K562 (cell line): Measurements from ENCODE around the gene ITSN1. TPM values are rescaled to one million over a fixed set of nuclear protein-coding genes. Genes with fewer than 3 reads are reported as not detected.
A peak's percentile ranks its signal among the peaks of the same experiment; 100 is the strongest.

Source experiments
- CBX8 ChIP-seq: fragments of 200-600 bp; sonication (generic); IDR thresholded peaks from 2 replicates; pipeline ENCODE4 v1.6.1; 2012; ENCODE audit warnings: borderline replicate concordance, mixed run types, low read depth, mild to moderate bottlenecking, moderate library complexity, mixed read lengths, low read length, control low read depth, inconsistent platforms; ENCODE audit not compliant: poor library complexity, severe bottlenecking; ENCODE audit errors: extremely low read depth
- CCAR2 ChIP-seq: fragments of 200-400 bp; formaldehyde crosslinking; IDR thresholded peaks from 2 replicates; pipeline ENCODE4 v1.6.1; 2017; ENCODE audit warnings: mild to moderate bottlenecking, low read depth, low read length
- ETV1 ChIP-seq: fragments of 450-650 bp; conservative IDR thresholded peaks from 2 replicates; pipeline ENCODE4 v1.6.1; 2016; ENCODE audit warnings: missing genetic modification characterization, control low read depth, low read depth, missing compliant biosample characterization
- FOSL1 ChIP-seq: fragments of 200-800 bp; sonication (Bioruptor generic); conservative IDR thresholded peaks from 2 replicates; pipeline ENCODE4 v1.6.1; 2016; ENCODE audit warnings: missing genetic modification characterization, missing compliant biosample characterization
- FOXP1 ChIP-seq: sonication (generic); formaldehyde crosslinking; IDR thresholded peaks from 2 replicates; pipeline ENCODE4 v1.8.0; 2022; ENCODE audit warnings: mild to moderate bottlenecking, missing genetic modification reagents
- HCFC1 ChIP-seq: IDR thresholded peaks from 2 replicates; pipeline ENCODE4 v1.6.1; 2012; ENCODE audit warnings: low read depth, low read length, improper control_type of control experiment
- HDAC3 ChIP-seq: fragments of 450-650 bp; IDR thresholded peaks from 2 replicates; pipeline ENCODE4 v1.6.1; 2018; ENCODE audit warnings: borderline replicate concordance, mild to moderate bottlenecking, moderate library complexity; ENCODE audit not compliant: partially characterized antibody
- MAFK ChIP-seq: IDR thresholded peaks from 2 replicates; pipeline ENCODE4 v1.6.1; 2011; ENCODE audit warnings: low read length, improper control_type of control experiment
- MCM2 ChIP-seq: fragments of 450-650 bp; IDR thresholded peaks from 2 replicates; pipeline ENCODE4 v1.6.1; 2017; ENCODE audit warnings: low read depth, mild to moderate bottlenecking
- MEIS2 ChIP-seq: fragments of 450-650 bp; IDR thresholded peaks from 2 replicates; pipeline ENCODE4 v1.6.1; 2014; ENCODE audit warnings: mild to moderate bottlenecking; ENCODE audit not compliant: partially characterized antibody
- NFIX ChIP-seq: fragments of 250-450 bp; sonication (Bioruptor Pico); IDR thresholded peaks from 2 replicates; pipeline ENCODE4 v1.4.0; 2020; ENCODE audit warnings: low read depth, mild to moderate bottlenecking, moderate library complexity
- NR3C1 ChIP-seq: sonication (generic); formaldehyde crosslinking; IDR thresholded peaks from 2 replicates; pipeline ENCODE4 v1.8.1; 2022; ENCODE audit warnings: missing genetic modification reagents
- PPARD ChIP-seq: fragments of 250-450 bp; sonication (Bioruptor Pico); IDR thresholded peaks from 2 replicates; pipeline ENCODE4 v1.8.0; 2022; ENCODE audit warnings: inconsistent platforms, mild to moderate bottlenecking, moderate library complexity
- PURB ChIP-seq: sonication (generic); formaldehyde crosslinking; IDR thresholded peaks from 2 replicates; pipeline ENCODE4 v1.9.0; 2021; ENCODE audit warnings: low read depth, mild to moderate bottlenecking, missing genetic modification reagents
- RBM14 ChIP-seq: fragments of 200-400 bp; formaldehyde crosslinking; IDR thresholded peaks from 2 replicates; pipeline ENCODE4 v1.6.1; 2018; ENCODE audit warnings: low read depth, mild to moderate bottlenecking, low read length, moderate library complexity, borderline replicate concordance; ENCODE audit not compliant: insufficient read depth
- RBM15 ChIP-seq: fragments of 200-400 bp; formaldehyde crosslinking; IDR thresholded peaks from 2 replicates; pipeline ENCODE4 v1.6.1; 2018; ENCODE audit warnings: mild to moderate bottlenecking, low read length, moderate library complexity; ENCODE audit not compliant: insufficient read depth
- RFX5 ChIP-seq: IDR thresholded peaks from 2 replicates; pipeline ENCODE4 v1.6.1; 2011; ENCODE audit warnings: low read depth, mild to moderate bottlenecking, improper control_type of control experiment, low read length
- SMARCC2 ChIP-seq: fragments of 450-650 bp; IDR thresholded peaks from 2 replicates; pipeline ENCODE4 v1.6.1; 2017; ENCODE audit warnings: antibody characterized with exemption, moderate library complexity, mild to moderate bottlenecking, low read depth
- SNAPC5 ChIP-seq: fragments of 250-450 bp; sonication (Bioruptor Pico); IDR thresholded peaks from 2 replicates; pipeline ENCODE4 v1.8.0; 2021; ENCODE audit warnings: moderate library complexity, mild to moderate bottlenecking, inconsistent platforms
- TEAD2 ChIP-seq: fragments of 450-650 bp; IDR thresholded peaks from 2 replicates; pipeline ENCODE4 v1.6.1; 2016; ENCODE audit warnings: missing genetic modification characterization, control low read depth, missing compliant biosample characterization
- ZBED1 ChIP-seq: IDR thresholded peaks from 2 replicates; pipeline ENCODE4 v1.6.1; 2014
- ZBTB17 ChIP-seq: fragments of 450-650 bp; formaldehyde crosslinking; IDR thresholded peaks from 2 replicates; pipeline ENCODE4 v1.4.0; 2020; ENCODE audit warnings: mild to moderate bottlenecking
- ZKSCAN1 ChIP-seq: fragments of 150-350 bp; IDR thresholded peaks from 2 replicates; pipeline ENCODE4 v1.6.1; 2016; ENCODE audit warnings: low read depth, low read length
- ZNF282 ChIP-seq: sonication (generic); formaldehyde crosslinking; IDR thresholded peaks from 2 replicates; pipeline ENCODE4 v1.8.1; 2023; ENCODE audit warnings: missing genetic modification reagents
- ZNF699 ChIP-seq: fragments of 250-450 bp; sonication (Bioruptor Pico); IDR thresholded peaks from 2 replicates; pipeline ENCODE4 v1.8.0; 2021; ENCODE audit warnings: mild to moderate bottlenecking, moderate library complexity; ENCODE audit not compliant: insufficient replicate concordance
- ZNF75A ChIP-seq: fragments of 450-650 bp; formaldehyde crosslinking; IDR thresholded peaks from 2 replicates; pipeline ENCODE4 v1.4.0; 2020; ENCODE audit warnings: mild to moderate bottlenecking
- polyA plus RNA-seq, 8 experiments: library from polyadenylated mRNA; depleted of rRNA in 4 of 8; stranded (reverse) in 5 of 8; unstranded in 3 of 8; fragments of >200 nt; fragmentation: Nextera tagmentation in 2 of 8; fragmentation: Illumina TruSeq in 1 of 8; extraction: Ambion mirVana in 2 of 8; extraction: Trizol in 1 of 8; gene quantifications; 2 replicates each; pipeline versions ENCODE4 v1.2.1 to v1.2.3, GENCODE V29; 2011 to 2014; ENCODE audit warnings: inconsistent platforms in 1 of 8, missing spikeins in 1 of 8
- total RNA-seq, 7 experiments: library from RNA; depleted of rRNA in 6 of 7; stranded (reverse); fragments of >200 nt in 6 of 7; fragmentation: Illumina TruSeq in 2 of 7; extraction: Trizol in 2 of 7; gene quantifications; 2 replicates each; pipeline versions ENCODE4 v1.2.1 to v1.2.3, GENCODE V29; 2011 to 2021; ENCODE audit warnings: low replicate concordance in 1 of 7
- TF ChIP-seq, protein P1 (sequence below): fragments of 450-650 bp; formaldehyde crosslinking; IDR thresholded peaks from 2 replicates; pipeline ENCODE4 v1.4.0; 2020; ENCODE audit warnings: mild to moderate bottlenecking, moderate library complexity
- TF ChIP-seq, protein P2 (sequence below): fragments of 250-450 bp; sonication (Bioruptor Pico); IDR thresholded peaks from 2 replicates; pipeline ENCODE4 v1.8.0; 2022; ENCODE audit warnings: inconsistent platforms

The ITSN1 gene
- total and polyA plus RNA-seq, 9 of the 15 experiments (the other 6 are each of a cell fraction or from before 2014, with no cell fraction given) = 1.1 to 12.6 (median 4.8) TPM

DNA sequence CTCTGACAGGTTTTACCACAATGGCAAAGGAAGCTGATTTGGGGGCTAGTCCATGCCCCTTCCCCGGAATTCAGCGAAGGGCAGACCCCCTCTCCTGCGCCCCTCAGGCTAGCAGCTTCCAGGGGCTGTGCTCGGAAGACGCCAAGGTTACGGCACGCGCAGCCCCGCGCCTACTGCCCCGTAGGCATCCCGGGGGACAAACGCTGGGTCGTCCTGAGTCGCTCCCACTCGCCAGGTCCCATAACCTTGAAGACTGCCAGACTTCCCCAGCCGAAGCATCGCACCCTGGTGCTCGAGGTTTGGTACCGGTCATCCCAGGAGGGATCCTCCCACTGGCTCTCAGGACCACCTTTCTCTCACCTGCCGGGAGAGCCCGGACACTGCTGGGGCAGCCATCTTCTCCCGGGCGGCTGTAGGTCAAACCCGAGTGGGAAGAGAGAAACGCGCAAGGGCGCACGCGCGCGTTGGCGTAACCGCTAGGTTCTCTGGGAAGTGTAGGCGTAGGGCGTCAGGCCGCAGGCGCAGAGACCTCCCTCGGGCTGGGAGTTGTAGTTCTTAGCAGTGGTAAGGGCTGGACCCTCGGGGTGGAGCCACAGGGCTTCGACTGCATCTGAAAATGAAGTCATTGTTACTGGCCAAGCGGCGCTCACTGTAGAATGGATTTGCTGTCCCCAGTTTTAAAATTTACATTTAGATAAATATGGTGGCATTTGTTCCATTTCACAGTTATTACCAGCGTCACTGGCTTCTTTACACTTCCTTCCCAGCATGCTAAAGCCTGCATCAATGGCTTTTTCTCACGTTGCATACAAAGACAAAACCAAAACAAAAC lies 273.3 kb downstream of the ITSN1 start, which contains the start of gene ATP5PO (continued):
- TF ChIP-seq, protein P1, sequence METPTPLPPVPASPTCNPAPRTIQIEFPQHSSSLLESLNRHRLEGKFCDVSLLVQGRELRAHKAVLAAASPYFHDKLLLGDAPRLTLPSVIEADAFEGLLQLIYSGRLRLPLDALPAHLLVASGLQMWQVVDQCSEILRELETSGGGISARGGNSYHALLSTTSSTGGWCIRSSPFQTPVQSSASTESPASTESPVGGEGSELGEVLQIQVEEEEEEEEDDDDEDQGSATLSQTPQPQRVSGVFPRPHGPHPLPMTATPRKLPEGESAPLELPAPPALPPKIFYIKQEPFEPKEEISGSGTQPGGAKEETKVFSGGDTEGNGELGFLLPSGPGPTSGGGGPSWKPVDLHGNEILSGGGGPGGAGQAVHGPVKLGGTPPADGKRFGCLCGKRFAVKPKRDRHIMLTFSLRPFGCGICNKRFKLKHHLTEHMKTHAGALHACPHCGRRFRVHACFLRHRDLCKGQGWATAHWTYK (CRISPR knock-in tag) = peak; percentile 76
- TF ChIP-seq RFX5 (no peak), MAFK (no peak), MCM2 (no peak), CCAR2 (no peak), PURB (CRISPR knock-in tag) (no peak), ZBED1 (peak; percentile 84; the same call in 1 of the 2 replicates), ZNF75A (CRISPR knock-in tag) (no peak), MEIS2 (peak; percentile 95), HDAC3 (no peak), CBX8 (no peak), RBM15 (no peak), ZKSCAN1 (no peak; the same call in 1 of the 2 replicates), ZBTB17 (no peak), RBM14 (no peak), SMARCC2 (no peak), ETV1 (tag) (no peak), SNAPC5 (CRISPR knock-in tag) (no peak), FOXP1 (peak; percentile 70; the same call in 1 of the 2 replicates), NFIX (CRISPR knock-in tag) (no peak), ZNF282 (CRISPR knock-in tag) (no peak), NR3C1 (no peak), PPARD (no peak), HCFC1 (peak; percentile 100), TEAD2 (tag) (no peak), ZNF699 (CRISPR knock-in tag) (no peak), FOSL1 (tag) (no peak)
- TF ChIP-seq, protein P2, sequence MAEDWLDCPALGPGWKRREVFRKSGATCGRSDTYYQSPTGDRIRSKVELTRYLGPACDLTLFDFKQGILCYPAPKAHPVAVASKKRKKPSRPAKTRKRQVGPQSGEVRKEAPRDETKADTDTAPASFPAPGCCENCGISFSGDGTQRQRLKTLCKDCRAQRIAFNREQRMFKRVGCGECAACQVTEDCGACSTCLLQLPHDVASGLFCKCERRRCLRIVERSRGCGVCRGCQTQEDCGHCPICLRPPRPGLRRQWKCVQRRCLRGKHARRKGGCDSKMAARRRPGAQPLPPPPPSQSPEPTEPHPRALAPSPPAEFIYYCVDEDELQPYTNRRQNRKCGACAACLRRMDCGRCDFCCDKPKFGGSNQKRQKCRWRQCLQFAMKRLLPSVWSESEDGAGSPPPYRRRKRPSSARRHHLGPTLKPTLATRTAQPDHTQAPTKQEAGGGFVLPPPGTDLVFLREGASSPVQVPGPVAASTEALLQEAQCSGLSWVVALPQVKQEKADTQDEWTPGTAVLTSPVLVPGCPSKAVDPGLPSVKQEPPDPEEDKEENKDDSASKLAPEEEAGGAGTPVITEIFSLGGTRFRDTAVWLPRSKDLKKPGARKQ (CRISPR knock-in tag) = no peak
